ENCODE data around the gene HS1BP3. TPM values are rescaled to one million over a fixed set of nuclear protein-coding genes. Genes with fewer than 3 reads are reported as not detected.

HS1BP3 gene
- total and polyA plus RNA-seq, 2 of the 4 experiments (the other 2 are of a cell fraction) = 9.0 to 14.8 TPM

- CTCF ChIA-PET = interaction anchor here (1.0 kb wide), 1 partner anchor 11 kb away, joined by 4 read pairs; no protein-coding TSS in a partner anchor
- Histone ChIP-seq H3K18ac (ENCODE audit: low read depth, low read length) (peak overlapping the region; percentile 15; the same call in 1 of the 2 replicates), H3K36me3 (ENCODE audit: control insufficient read depth, insufficient read depth, low read length) (no peaks in the 10 kb centered on the region), H2AK5ac (ENCODE audit: low read depth, low read length) (peak overlapping the region; percentile 51; the same call in 1 of the 2 replicates), H4K8ac (ENCODE audit: low read depth in 2 of 2, low read length in 2 of 2) (peak overlapping the region in 1 of 2 experiments; percentile 17; a peak in 2 of 4 replicates), H3K27ac (ENCODE audit: insufficient read depth, low read length) (0 out of 2 replicates have a peak overlapping the region, but pooled peaks have one; percentile 1), H3K4ac (ENCODE audit: low read depth, low read length) (peak overlapping the region; percentile 67), H2AK9ac (replicated peaks; ENCODE audit: low read depth, low read length, poor library complexity) (peak overlapping the region; percentile 46), H3K9me3 (ENCODE audit: control insufficient read depth, insufficient read depth, low read length) (no peaks in the 10 kb centered on the region), H3K4me2 (ENCODE audit: low read depth, low read length) (peak overlapping the region; percentile 6; the same call in 1 of the 2 replicates), H3K56ac (ENCODE audit: extremely low read depth, insufficient read depth, low read length) (no peak overlapping the region), H3K14ac (replicated peaks; ENCODE audit: low read depth, low read length) (peak overlapping the region; percentile 5), H2BK120ac (ENCODE audit: low read depth, low read length) (peak overlapping the region; percentile 76), H3K9ac (ENCODE audit: low read depth, low read length) (no peak overlapping the region), H2AFZ (replicated peaks; ENCODE audit: low read length, poor library complexity) (peak overlapping the region; percentile 68), H4K20me1 (ENCODE audit: insufficient read depth, low read length) (no peaks in the 10 kb centered on the region), H3K4me3 (ENCODE audit: insufficient read depth, low read depth, low read length) (no peak overlapping the region), H2BK5ac (ENCODE audit: low read depth, low read length, poor library complexity, severe bottlenecking) (peak overlapping the region; percentile 60), H2BK15ac (ENCODE audit: low read depth, low read length) (no peak overlapping the region; the same call in 2 of the 3 replicates), H3K23ac (ENCODE audit: low read depth, low read length) (no peak overlapping the region; the same call in 1 of the 2 replicates), H3K79me1 (ENCODE audit: low read depth in 1 of 2, low read length in 2 of 2) (peaks cover 0 to 11% of the 10 kb centered on the region in 2 experiments; a peak in 1 of 4 replicates), H4K5ac (ENCODE audit: low read depth, low read length) (peak overlapping the region; percentile 10; the same call in 1 of the 2 replicates), H3K4me1 (ENCODE audit: control insufficient read depth, insufficient read depth, low read length) (peaks cover 17% of the 10 kb centered on the region), H2BK20ac (ENCODE audit: low read depth, low read length) (0 out of 2 replicates have a peak overlapping the region, but pooled peaks have one; percentile 28), H4K91ac (ENCODE audit: insufficient read depth, low read depth, low read length) (peak overlapping the region; percentile 30; the same call in 1 of the 2 replicates), H3K27me3 (ENCODE audit: control insufficient read depth, insufficient read depth, low read length) (no peaks in the 10 kb centered on the region), H3K9me1 (ENCODE audit: insufficient read depth, low read length) (peaks cover 13% of the 10 kb centered on the region)
- TF ChIP-seq SMC3 (IDR thresholded peaks at IDR 0.05; ENCODE audit: low read depth, low read length) (no peak), POLR2A (IDR thresholded peaks at IDR 0.05; ENCODE audit: low read depth, low read length) (no peak), BHLHE40 (IDR thresholded peaks at IDR 0.05; ENCODE audit: low read depth, low read length) (no peak), FOS (IDR thresholded peaks at IDR 0.05; ENCODE audit: low read depth, low read length) (no peak)
- POLR2A ChIA-PET (ENCODE audit: unreplicated experiment) = interaction anchor here (1.2 kb wide), 1 partner anchor 165 kb away, joined by 4 read pairs; the partner anchor contains the start of gene RHOB
- in situ Hi-C loops (cut with MboI; ENCODE audit: low sequenced_read_pairs) (no loop called here), intact Hi-C loops (cut with micrococcal nuclease) (loop anchor here (5.0 kb wide), 1 partner anchor 105 kb away; no protein-coding TSS in a partner anchor), dilution Hi-C loops (cut with HindIII; ENCODE audit: low sequenced_read_pairs, unreplicated experiment) (no loop called here)
- WGBS, 2 experiments (ENCODE audit: extremely low coverage in 2 of 2, insufficient read length in 1 of 2) = no CpG with 5 or more reads among the region's 3 CpGs
- no TSS peak for BruUV-seq (replicated peaks)
- DNase-seq (no peak), ATAC-seq (ENCODE audit: low read depth) (no peak)
Observed at GRCh38 chr2:20611844-20612356, 39.0 kb downstream of the HS1BP3 start.
